ENCODE results near the gene CLEC18B.
"Not testable (repeated sequence)": the region's sequence is repeated elsewhere in the genome, so short reads cannot be mapped to it uniquely, and the experiment has no call there.

CLEC18B gene

DNA sequence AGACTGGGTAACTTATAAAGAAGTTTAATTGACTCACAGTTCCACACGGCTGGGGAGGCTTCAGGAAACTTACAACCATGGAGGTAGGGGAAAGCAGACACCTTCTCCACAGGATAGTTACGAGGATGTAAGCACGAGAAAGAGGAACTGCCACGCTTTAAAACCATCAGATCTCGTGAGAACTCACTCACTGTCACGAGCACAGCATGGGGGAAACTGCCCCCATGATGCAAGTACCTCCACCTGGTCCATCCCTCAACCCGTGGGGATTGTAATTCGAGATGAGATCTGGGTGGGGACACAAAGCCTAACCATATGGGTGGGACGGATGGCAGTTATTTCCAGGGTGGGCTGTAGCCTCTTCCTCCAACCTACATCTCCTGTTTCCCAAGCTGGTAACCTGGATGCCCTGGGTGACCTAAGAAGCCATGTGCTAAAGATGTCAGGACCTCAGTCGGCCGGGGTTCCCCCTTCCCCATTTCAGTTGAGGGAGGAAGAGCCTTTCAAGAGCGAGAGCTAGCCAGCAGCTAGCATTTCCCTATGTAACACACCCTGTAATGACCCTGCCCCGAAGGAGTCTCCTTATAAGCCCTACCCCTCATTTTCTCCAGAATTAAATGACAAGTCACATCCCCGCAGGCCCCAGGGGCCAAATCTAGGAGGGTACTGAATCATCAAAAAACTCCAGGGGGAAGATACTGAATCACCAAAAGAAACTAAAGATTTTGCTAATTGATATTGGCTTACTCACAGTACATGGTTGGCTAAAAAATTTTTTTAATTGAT is 16.9 kb downstream of the CLEC18B start:
- DNase-seq: not testable (repeated sequence)

GRCh38 chr16:74400238-74400637 is 21.0 kb downstream of the CLEC18B start:
- not testable (repeated sequence) for DNase-seq

DNA sequence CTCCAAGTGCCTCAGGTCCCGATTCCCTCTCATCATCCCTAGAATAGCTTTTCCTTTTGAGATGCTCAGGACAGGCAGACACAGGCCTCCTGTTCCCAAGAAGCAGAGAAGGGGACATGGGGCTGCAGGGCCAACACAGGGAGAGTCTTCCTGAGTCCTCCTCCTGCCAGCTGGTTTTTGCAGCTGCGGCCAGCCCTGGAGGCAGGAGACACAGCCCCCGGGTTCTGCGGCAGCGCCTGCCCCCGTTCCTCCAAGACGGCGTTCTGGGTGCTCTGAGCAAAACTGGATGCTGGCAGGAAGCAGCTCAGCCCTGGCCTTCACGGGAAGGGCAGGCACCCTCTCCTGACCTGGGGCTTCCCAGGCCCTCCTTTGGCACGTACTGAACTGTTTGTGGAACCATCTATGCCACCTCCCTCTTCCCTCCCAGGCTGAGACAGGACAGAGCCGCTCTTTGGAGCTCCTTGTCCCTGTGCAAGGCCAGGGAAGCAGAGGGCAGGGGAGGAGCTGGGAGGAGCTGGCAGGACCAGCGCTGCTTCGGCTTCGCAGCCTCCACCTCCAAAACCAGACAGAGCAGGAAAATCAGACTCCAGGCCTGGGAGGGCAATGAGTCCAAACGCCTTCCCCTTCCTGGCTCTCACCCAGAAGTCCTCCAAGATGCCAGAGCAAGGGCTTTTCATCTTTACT is 22.9 kb downstream of the CLEC18B start:
- DNase-seq: not testable (repeated sequence)

DNA sequence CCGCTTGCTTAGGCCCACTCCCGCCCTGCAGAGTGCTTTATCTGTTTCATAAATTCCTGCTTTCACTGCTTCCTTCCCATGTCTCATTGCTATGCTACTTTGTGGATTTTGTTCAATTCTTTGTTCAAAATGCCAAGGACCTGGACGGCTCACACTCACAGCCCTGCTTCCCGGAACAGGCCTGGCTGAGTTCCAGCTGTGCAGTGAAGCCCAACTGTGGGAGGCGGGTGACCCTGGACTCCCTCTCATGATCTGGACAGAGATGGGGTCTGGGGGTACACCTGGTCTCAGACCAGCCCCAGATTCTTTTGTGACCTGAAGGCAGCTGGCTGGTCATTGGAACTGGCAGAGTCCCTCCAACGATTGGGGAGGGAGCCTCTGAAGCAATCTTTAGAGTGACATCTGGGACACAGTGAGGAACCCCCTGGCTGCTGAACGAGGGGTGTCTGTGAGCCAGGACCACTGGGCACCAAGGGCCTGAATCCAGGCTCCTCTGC is 24.7 kb downstream of the CLEC18B start:
- DNase-seq: not testable (repeated sequence)

GRCh38 chr16:74394604-74395003 is 26.7 kb downstream of the CLEC18B start:
- not testable (repeated sequence) for DNase-seq

- DNase-seq: not testable (repeated sequence)
Measured at GRCh38 chr16:74394131-74394530, 27.1 kb downstream of the CLEC18B start.

DNA sequence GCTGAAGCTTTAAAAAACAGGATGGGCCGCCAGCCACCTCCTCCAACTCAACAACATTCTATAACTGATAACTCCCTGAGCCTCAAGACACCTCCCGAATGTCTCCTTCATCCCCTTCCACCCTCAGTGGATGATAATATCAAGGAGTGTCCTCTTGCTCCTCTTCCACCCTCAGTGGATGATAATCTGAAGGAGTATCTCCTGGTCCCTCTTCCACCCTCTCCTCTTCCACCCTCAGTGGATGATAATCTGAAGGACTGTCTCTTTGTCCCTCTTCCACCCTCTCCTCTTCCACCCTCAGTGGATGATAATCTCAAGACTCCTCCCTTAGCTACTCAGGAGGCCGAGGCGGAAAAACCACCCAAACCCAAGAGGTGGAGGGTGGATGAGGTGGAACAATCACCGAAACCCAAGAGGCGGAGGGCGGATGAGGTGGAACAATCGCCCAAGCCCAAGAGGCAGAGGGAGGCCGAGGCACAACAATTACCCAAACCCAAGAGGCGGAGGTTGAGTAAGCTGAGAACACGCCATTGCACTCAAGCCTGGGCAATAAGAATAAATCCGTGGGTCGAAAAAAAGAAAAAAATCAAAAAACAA is 29.7 kb downstream of the CLEC18B start:
- not testable (repeated sequence) for DNase-seq

GRCh38 chr16:74382339-74383034 is 38.8 kb downstream of the CLEC18B start:
- DNase-seq: not testable (repeated sequence)

DNA sequence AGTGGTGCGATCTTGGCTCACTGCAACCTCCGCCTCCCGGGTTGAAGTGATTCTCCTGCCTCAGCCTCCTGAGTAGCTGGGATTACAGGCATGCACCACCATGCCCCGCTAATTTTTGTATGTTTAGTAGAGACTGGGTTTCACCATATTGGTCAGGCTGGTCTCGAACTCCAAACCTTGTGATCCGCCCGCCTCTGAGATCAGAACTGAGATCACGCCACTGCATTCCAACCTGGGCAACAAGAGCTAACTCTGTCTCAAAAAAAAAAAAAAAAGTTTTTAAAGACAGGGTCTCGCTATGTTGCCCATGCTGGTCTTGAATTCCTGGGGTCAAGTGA is 47.5 kb downstream of the CLEC18B start:
- not testable (repeated sequence) for DNase-seq

DNA sequence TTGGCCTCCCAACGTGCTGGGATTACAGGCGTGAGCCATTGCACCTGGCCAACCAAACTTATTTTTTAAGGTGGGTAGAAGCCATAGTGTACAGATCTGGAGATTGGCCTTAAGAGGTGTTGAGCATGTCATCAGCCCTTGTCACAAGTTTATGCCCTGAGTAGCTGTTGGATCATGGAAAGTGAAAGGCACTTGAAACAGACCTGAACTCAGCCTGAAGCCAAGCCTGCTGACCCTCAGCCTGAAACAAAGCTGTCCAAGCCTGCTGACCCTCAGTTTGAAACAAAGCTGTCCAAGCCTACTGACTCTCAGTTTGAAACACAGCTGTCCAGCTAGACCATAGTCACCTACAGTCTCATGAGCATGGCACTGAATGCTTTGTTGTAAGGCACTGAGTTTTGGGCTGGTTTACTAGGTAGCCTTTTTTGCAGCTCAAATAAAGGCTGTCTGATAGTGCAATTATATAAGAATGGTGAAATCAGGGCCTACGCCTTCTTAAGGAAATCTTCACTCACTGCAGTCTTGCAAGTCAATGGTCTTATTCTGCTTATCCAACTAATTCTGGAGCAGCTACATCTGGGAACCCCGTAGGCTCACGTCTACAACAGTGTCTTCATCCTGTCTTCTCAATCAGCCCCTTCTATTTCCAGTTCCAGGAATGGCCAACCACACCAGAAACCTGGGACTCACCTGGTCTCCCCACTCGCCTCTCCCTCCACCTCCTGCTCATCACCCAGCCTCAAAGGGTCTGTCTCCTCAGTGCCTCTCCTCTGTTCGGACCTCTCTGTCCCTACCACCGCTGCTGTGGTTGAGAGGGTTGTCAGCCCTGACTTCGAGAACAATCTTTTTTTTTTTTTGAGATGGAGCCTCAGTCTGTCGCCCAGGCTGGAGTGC is 48.1 kb downstream of the CLEC18B start:
- no peak for DNase-seq

DNA sequence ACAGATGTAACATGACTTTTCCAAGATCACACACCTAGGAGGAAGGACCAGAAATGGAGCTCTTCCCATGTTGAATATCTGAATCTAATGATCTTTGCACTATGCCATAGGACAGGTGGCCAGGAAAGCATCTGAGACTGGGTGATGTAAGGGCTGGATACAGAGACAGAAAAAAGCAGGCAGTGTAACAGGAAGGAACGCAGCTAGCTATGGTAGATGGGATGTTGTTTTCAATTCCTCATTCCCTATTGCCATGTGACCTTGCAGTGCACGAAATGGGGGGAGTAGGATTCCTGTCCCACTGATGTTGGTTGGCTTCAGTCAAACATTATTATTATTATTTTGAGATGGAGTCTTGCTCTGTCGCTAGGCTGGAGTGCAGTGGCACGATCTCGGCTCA is 48.9 kb downstream of the CLEC18B start:
- DNase-seq: no peak

DNA sequence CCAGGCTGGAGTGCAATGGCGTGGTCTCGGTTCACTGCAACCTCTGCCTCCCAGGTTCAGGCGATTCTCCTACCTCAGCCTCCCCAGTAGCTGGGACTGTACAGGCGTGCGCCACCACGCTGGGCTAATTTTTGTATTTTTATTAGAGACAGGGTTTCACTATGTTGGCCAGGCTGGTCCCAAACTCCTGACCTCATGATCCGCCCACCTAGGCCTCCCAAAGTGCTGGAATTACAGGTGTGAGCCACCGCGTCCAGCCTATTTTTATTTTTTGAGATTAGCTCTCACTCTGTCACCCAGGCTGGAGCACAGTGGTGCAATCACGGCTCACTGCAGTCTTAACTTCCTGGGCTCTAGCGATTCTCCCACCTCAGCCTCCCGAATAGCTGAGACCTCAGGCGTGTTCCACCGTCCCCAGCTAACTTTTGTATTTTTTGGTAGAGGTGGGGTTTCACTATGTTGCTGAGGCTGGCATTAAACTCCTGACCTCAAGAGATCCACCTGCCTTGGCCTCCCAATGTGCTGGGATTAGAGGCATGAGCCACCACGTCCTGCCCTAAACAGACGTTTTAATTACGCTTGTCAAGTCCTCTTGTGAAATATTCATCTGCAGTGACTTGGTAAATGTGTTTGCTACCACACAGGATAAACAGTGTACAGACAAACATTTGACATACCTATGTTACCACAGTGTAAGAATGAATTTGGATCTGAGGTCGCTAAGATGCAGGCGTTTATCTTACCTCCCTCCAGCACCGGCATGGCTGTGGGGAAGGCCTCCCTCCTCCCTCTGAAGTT is 50.7 kb downstream of the CLEC18B start:
- DNase-seq: not testable (repeated sequence)

DNA sequence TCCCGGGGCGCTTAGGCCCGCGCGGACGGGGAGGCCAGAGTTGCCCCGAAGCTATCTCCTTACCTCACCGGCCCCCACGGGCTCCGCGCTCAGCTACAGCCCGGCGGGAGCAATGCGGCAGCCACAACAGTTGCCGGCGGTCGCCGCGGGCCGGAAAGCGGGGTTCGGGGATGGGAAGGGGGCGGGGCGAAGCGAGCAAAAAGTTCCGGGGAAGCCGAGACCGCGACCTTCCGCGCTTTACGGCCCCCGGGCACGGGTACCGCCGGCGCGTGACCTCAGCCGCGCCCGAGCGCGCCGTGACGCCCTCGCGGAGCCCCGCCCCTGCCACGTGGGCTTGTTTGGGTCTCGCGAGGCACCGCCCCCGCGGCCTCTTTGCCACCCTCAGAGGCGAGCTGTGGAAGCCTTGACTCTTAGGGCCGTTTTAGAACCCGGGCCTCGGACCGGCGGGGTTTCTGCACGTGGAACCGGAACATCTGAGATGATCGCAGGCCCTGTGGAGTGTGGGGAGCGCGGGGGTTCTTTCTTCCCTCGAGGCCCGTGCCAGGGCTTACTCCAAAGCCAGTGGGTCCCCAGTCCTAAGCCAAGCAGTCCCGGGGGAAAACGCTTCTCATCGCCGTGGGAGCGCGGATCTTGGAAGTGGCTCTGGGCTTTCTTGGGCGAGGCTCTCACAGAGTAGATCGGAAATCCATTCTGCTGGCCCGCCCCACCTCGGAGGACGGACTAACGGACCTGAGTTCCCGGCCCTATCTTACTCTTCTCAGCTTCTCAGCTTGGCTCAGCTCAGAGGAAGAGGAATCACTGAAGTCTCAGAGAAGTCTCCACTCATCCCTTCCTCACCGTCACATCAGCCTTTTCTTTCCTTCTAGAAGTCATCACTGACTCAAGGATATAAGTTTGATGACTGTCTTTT is 53.0 kb downstream of the CLEC18B start:
- DNase-seq: peak; percentile 95

DNA sequence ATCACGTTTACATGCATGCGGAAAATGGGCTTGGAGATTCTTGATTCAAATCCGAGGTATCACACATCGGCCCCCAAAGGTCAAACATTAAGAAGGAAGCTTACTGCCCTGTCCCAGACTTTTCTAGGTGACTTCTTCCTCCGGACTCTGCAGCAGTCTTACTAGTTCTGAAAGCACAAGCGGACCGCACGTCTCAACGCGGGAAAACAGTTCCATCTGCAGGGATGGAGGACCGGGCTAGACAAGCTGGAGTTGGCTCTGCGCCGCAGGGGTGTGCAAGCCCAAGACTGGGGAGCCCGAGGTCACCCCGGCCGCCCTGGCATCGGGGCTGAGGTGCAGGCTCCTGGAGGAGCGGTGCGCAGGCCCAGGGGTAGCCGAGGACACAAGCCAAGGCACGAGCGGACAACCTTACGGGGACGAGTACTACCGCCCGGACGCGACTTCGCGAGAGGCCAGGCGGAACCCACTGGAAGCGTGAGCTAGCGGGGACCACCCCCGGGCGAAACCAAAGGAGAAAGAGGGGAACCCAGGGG is 53.7 kb downstream of the CLEC18B start:
- DNase-seq: peak; percentile 28

DNA sequence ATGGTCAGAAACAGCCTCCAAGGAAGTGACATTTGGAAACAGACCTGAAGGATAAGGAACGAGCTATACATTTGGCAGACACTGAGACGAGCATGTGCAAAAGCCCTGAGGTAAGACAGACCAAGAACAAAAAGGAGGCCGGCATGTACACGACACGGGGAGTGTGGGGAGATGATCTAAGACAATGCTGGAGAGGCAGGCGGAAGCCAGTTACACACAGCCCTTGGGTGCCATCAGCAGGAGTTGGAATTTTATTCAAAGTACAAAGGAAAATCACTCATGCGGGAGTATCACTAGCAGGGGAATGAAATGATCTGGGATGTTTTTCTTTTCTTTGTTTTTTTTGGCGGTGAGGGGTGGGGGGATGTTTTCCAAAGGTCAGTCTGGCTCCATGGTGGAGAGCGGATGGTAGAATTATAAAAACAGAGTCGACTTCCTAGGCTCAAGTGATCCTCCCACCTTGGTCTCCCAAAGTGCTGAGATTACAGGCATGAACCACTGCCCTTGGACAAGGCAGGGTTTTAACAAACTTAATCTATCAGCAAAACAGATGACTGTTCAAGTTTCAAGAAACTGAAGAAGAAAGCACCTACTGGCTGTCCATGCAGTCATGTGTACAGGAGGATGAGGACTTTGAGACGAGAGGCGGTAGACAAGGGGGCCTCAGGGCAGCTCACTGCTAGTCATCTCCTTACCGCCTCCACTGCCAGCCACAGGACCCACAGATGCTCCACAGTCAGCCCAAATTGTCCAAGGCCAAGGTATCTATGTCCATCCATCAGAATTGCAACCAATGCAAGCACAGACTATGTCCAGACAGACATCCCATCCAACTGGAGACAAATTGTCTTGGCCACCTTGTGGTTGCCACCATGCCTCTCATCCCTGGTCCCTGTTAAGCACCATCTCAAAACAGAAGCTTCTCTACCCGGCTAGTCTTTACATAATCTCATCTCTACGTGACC is 59.4 kb downstream of the CLEC18B start:
- DNase-seq: not testable (repeated sequence)
